Common myeloid progenitor, CD34-positive (primary cell): ENCODE data around the gene FAM200B.

Experiments used
- CTCF ChIA-PET: fragments of 350-600 bp; sonication (Branson Sonifier 250); formaldehyde crosslinking; loops from one replicate; lab custom pipeline; 2021; ENCODE audit warnings: antibody characterized with exemption; lab: Charles Lee
- POLR2A ChIA-PET: fragments of 350-600 bp; sonication (Branson Sonifier 250); formaldehyde crosslinking; loops from one replicate; lab custom pipeline; 2021; ENCODE audit warnings: antibody characterized with exemption; lab: Charles Lee
- DNase-seq, 3 donors: peaks; one replicate each; pipeline versions ENCODE4 v3.0.0 to v3.0.0-alpha.2; 2013
- H3K27ac ChIP-seq, 2 experiments: 1 replicate in 1 of 2; 2 replicates in 1 of 2; pipeline ENCODE4 v1.7.0; 2013; ENCODE audit warnings: inconsistent platforms in 2 of 2, low read length in 2 of 2, mild to moderate bottlenecking in 2 of 2, low read depth in 1 of 2, moderate library complexity in 1 of 2; ENCODE audit not compliant: severe bottlenecking in 2 of 2, insufficient read depth in 1 of 2, poor library complexity in 1 of 2
- H3K27me3 ChIP-seq, 5 experiments: replicated peaks in 2 of 5; 1 replicate in 3 of 5; 2 replicates in 2 of 5; pipeline versions ENCODE4 v1.6.1 to v1.7.0; 2013; ENCODE audit warnings: low read length in 4 of 5, mild to moderate bottlenecking in 2 of 5, moderate library complexity in 2 of 5, inconsistent platforms in 1 of 5; ENCODE audit not compliant: insufficient read depth in 5 of 5, control insufficient read depth in 4 of 5
- H3K36me3 ChIP-seq, 4 experiments: 1 replicate in 2 of 4; 2 replicates in 2 of 4; pipeline versions ENCODE4 v1.6.1 to v1.7.0; 2013; ENCODE audit warnings: low read length in 3 of 4, control low read depth in 1 of 4, mild to moderate bottlenecking in 1 of 4; ENCODE audit not compliant: control insufficient read depth in 4 of 4, insufficient read depth in 4 of 4
- H3K4me1 ChIP-seq, 4 experiments: 1 replicate in 3 of 4; 2 replicates in 1 of 4; pipeline versions ENCODE4 v1.6.1 to v1.7.1; 2013; ENCODE audit warnings: low read length in 3 of 4, mild to moderate bottlenecking in 3 of 4, control low read depth in 1 of 4, inconsistent platforms in 1 of 4, moderate library complexity in 1 of 4; ENCODE audit not compliant: control insufficient read depth in 4 of 4, insufficient read depth in 4 of 4; ENCODE audit errors: control extremely low read depth in 1 of 4
- H3K4me3 ChIP-seq, 7 experiments: 1 replicate in 4 of 7; 2 replicates in 3 of 7; pipeline versions ENCODE4 v1.5.1 to v1.7.0; 2013; ENCODE audit warnings: mild to moderate bottlenecking in 7 of 7, low read length in 6 of 7, moderate library complexity in 6 of 7, inconsistent platforms in 2 of 7, low read depth in 2 of 7, control low read depth in 1 of 7; ENCODE audit not compliant: insufficient read depth in 4 of 7, control insufficient read depth in 1 of 7; ENCODE audit errors: extremely low read depth in 1 of 7
- H3K9me3 ChIP-seq, 5 experiments: 1 replicate in 4 of 5; 2 replicates in 1 of 5; pipeline versions ENCODE4 v1.6.1 to v1.7.1; 2013; ENCODE audit warnings: low read length in 4 of 5, mild to moderate bottlenecking in 2 of 5, inconsistent platforms in 1 of 5, low read depth in 1 of 5, moderate library complexity in 1 of 5; ENCODE audit not compliant: control insufficient read depth in 4 of 5, insufficient read depth in 2 of 5; ENCODE audit errors: control extremely low read depth in 1 of 5
- WGBS: methylation state at CpG from one replicate; pipeline ENCODE4 v1.1.5; 2013; ENCODE audit not compliant: insufficient coverage; 5-methylcytosine and 5-hydroxymethylcytosine counted together

Gene FAM200B

DNA sequence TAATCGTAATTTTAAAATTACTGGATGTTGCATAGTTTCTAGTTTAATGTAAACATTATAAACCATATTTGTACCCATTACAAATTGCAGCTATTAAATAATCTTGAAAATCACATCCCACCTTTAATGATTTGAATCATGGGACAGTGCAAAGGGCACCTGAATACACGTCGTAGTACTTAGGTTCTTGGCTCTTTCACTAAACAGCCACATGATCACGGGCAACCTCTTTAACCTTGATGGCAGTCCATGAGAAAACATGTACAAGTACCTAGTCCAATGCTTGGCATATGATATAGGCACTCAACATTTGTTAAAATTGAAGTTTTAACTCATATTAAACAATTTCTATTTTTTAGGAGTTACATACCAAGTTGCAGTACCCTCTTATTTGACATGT is 14.6 kb upstream of the FAM200B start:
- Histone ChIP-seq H3K27me3 (no peaks in the 10 kb centered on the region), H3K4me3 (no peak overlapping the region), H3K4me1 (peaks cover 4 to 17% (median 10%) of the 10 kb centered on the region in 4 experiments), H3K36me3 (peaks cover 0 to 3% (median 0%) of the 10 kb centered on the region in 4 experiments), H3K9me3 (no peaks in the 10 kb centered on the region), H3K27ac (no peak overlapping the region)
- no peak for DNase-seq
- CTCF ChIA-PET, result interaction anchor here (0.7 to 1.8 kb wide), 2 partner anchors 10 kb away, joined by 3 to 6 read pairs; no protein-coding TSS in a partner anchor
- POLR2A ChIA-PET, result no interaction called here
- WGBS, result 96% methylated on average over 3 of the region's 4 CpGs

GRCh38 chr4:15668566-15669435 is 12.8 kb upstream of the FAM200B start:
- Histone ChIP-seq H3K4me1 (peaks cover 4 to 17% (median 10%) of the 10 kb centered on the region in 4 experiments), H3K4me3 (no peak overlapping the region), H3K27ac (no peak overlapping the region), H3K27me3 (no peaks in the 10 kb centered on the region), H3K9me3 (no peaks in the 10 kb centered on the region), H3K36me3 (peaks cover 0 to 7% (median 0%) of the 10 kb centered on the region in 4 experiments)
- ChIA-PET POLR2A (no interaction called here), CTCF (no interaction called here)
- no CpG with 5 or more reads among the region's 1 CpG for WGBS
- DNase-seq, result no peak

- ChIA-PET POLR2A (no interaction called here), CTCF (interaction anchor here (0.6 to 1.8 kb wide), 5 partner anchors 9 to 526 kb away, joined by 3 to 4 read pairs (median 3); no protein-coding TSS in a partner anchor)
- H3K27me3 ChIP-seq, result no peaks in the 10 kb centered on the region
- no peak overlapping the region for H3K27ac ChIP-seq
- DNase-seq, result no peak
- H3K36me3 ChIP-seq, result peaks cover 0 to 7% (median 0%) of the 10 kb centered on the region in 4 experiments
- 100% methylated on average over 1 of the region's 3 CpGs for WGBS
- H3K4me1 ChIP-seq, result peaks cover 4 to 12% (median 10%) of the 10 kb centered on the region in 4 experiments
- H3K4me3 ChIP-seq, result no peak overlapping the region
- no peaks in the 10 kb centered on the region for H3K9me3 ChIP-seq
These were observed 11.1 kb upstream of the FAM200B start for GRCh38 chr4:15670576-15670975.

DNA sequence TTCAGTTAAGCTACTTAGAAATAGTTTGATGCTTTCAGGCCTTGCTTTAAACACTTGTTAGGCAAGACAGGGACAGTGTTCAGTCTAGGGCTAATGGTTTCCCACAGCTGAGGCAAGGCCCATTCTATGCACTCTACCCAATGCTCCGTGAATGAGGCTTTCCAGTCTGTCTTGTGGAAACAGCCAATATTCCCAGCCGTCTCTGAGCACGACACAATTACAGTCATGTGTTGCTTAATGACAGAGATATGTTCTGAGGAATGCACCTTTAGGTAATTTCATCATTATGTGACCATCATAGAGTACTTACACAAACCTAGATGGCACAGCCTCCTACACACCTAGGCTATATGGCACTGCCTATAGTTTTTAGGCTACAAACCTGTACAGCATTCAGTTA is 9.5 kb upstream of the FAM200B start:
- no peaks in the 10 kb centered on the region for H3K9me3 ChIP-seq
- H3K27ac ChIP-seq, result no peak overlapping the region
- CTCF ChIA-PET, result interaction anchor here (1.2 to 2.7 kb wide), 5 partner anchors 8 to 95 kb away, joined by 3 to 14 read pairs (median 4); no protein-coding TSS in a partner anchor
- H3K36me3 ChIP-seq, result peaks cover 0 to 5% (median 0%) of the 10 kb centered on the region in 4 experiments
- WGBS, result 100% methylated on average over 1 of the region's 3 CpGs
- no peak overlapping the region for H3K4me3 ChIP-seq
- DNase-seq, result no peak
- POLR2A ChIA-PET, result no interaction called here
- H3K27me3 ChIP-seq, result no peaks in the 10 kb centered on the region
- H3K4me1 ChIP-seq, result peaks cover 0 to 8% (median 2%) of the 10 kb centered on the region in 4 experiments

GRCh38 chr4:15673337-15673736 is 8.3 kb upstream of the FAM200B start:
- Histone ChIP-seq H3K9me3 (no peaks in the 10 kb centered on the region), H3K4me1 (peaks cover 0 to 8% (median 4%) of the 10 kb centered on the region in 4 experiments), H3K36me3 (peaks cover 0 to 4% (median 0%) of the 10 kb centered on the region in 4 experiments), H3K4me3 (no peak overlapping the region), H3K27me3 (no peaks in the 10 kb centered on the region), H3K27ac (no peak overlapping the region)
- ChIA-PET CTCF (interaction anchor here (0.6 to 2.7 kb wide), 6 partner anchors 10 to 201 kb away, joined by 3 to 14 read pairs (median 3); no protein-coding TSS in a partner anchor), POLR2A (no interaction called here)
- DNase-seq, result no peak
- no CpG with 5 or more reads among the region's 1 CpG for WGBS

DNA sequence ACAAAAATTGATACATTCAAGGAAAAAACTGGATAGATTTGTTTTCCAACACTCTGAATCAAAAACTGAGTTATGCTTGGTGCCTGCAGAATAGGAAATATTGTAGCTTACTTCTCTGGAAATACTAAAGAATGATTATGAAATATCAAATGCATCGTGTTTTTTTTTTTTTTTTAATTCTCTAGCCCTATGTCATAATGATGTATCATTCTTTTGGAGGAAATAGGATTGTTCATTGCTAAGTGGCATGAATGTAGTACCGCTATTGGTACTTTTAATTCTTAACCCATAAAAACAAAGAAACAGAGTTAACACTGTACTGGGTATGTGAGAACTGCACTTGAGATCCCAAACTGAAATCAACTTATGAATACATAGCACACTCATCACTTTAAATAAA is 7.6 kb upstream of the FAM200B start:
- no peak overlapping the region for H3K4me3 ChIP-seq
- no CpG with 5 or more reads among the region's 2 CpGs for WGBS
- peaks cover 0 to 4% (median 0%) of the 10 kb centered on the region in 4 experiments for H3K36me3 ChIP-seq
- DNase-seq, result no peak
- no peaks in the 10 kb centered on the region for H3K27me3 ChIP-seq
- peaks cover 0 to 5% (median 3%) of the 10 kb centered on the region in 4 experiments for H3K4me1 ChIP-seq
- CTCF ChIA-PET, result interaction anchor here (0.6 to 2.7 kb wide), 3 partner anchors 10 to 202 kb away, joined by 3 to 14 read pairs (median 3); no protein-coding TSS in a partner anchor
- H3K9me3 ChIP-seq, result no peaks in the 10 kb centered on the region
- H3K27ac ChIP-seq, result no peak overlapping the region
- POLR2A ChIA-PET, result no interaction called here
